OCI-LY1 (cell line): ENCODE results near the gene PPM1B.

Experiments
- H2AFZ ChIP-seq: fragments of 200-600 bp; sonication (generic), shearing (Covaris generic); 2 replicates; pipeline ENCODE4 v1.6.0; 2014; ENCODE audit warnings: antibody characterized with exemption, mild to moderate bottlenecking, low read length
- H3F3A ChIP-seq: fragments of 200-600 bp; sonication (generic), shearing (Covaris generic); 2 replicates; pipeline ENCODE4 v1.6.0; 2014; ENCODE audit warnings: mild to moderate bottlenecking, antibody characterized with exemption, low read length, moderate library complexity; ENCODE audit not compliant: insufficient read depth
- H3K27ac ChIP-seq: fragments of 200-600 bp; sonication (generic); 2 replicates; pipeline ENCODE4 v1.5.1; 2014; ENCODE audit warnings: low read length, mixed run types, mild to moderate bottlenecking, low read depth; ENCODE audit not compliant: poor library complexity, severe bottlenecking
- H3K27me3 ChIP-seq: fragments of 200-600 bp; sonication (generic); 2 replicates; pipeline ENCODE4 v1.6.0; 2014; ENCODE audit warnings: antibody characterized with exemption, mild to moderate bottlenecking, low read length, moderate library complexity; ENCODE audit not compliant: insufficient read depth
- H3K36me3 ChIP-seq: fragments of 200-600 bp; sonication (generic); 2 replicates; pipeline ENCODE4 v1.6.1; 2014; ENCODE audit warnings: mild to moderate bottlenecking, antibody characterized with exemption, low read length, moderate library complexity, mixed read lengths; ENCODE audit not compliant: insufficient read depth
- H3K4me1 ChIP-seq: fragments of 200-600 bp; sonication (generic); 2 replicates; pipeline ENCODE4 v1.5.1; 2014; ENCODE audit warnings: mild to moderate bottlenecking, low read length, moderate library complexity; ENCODE audit not compliant: insufficient read depth, severe bottlenecking
- H3K4me2 ChIP-seq: fragments of 200-600 bp; sonication (generic), shearing (Covaris generic); 2 replicates; pipeline ENCODE4 v1.6.1; 2014; ENCODE audit warnings: low read length
- H3K4me3 ChIP-seq: fragments of 200-600 bp; sonication (generic); 2 replicates; pipeline ENCODE4 v1.5.1; 2014; ENCODE audit warnings: low read length, low read depth, mild to moderate bottlenecking, mixed read lengths; ENCODE audit not compliant: poor library complexity, severe bottlenecking
- H3K79me2 ChIP-seq: fragments of 200-600 bp; shearing (Covaris generic); 2 replicates; pipeline ENCODE4 v1.6.1; 2016; ENCODE audit warnings: mixed run types, low read length, mixed read lengths; ENCODE audit not compliant: insufficient read depth
- H3K9ac ChIP-seq: fragments of 200-600 bp; sonication (generic), shearing (Covaris generic); 2 replicates; pipeline ENCODE4 v1.6.1; 2014; ENCODE audit warnings: mild to moderate bottlenecking, low read length, mixed read lengths
- H3K9me2 ChIP-seq: fragments of 200-600 bp; sonication (generic), shearing (Covaris generic); 2 replicates; pipeline ENCODE4 v1.6.1; 2014; ENCODE audit warnings: low read depth, mild to moderate bottlenecking, low read length, mixed read lengths
- H3K9me3 ChIP-seq: fragments of 200-600 bp; shearing (Covaris generic); 2 replicates; pipeline ENCODE4 v1.6.1; 2014; ENCODE audit warnings: low read length, mixed read lengths
- H4K20me1 ChIP-seq: fragments of 200-600 bp; sonication (generic), shearing (Covaris generic); 2 replicates; pipeline ENCODE4 v1.6.0; 2016; ENCODE audit warnings: mild to moderate bottlenecking, low read length; ENCODE audit not compliant: insufficient read depth
- CTCF ChIP-seq: fragments of 200-600 bp; sonication (generic), shearing (Covaris generic); IDR thresholded peaks from 2 replicates; pipeline ENCODE4 v1.5.1; 2017; ENCODE audit warnings: mild to moderate bottlenecking, antibody characterized with exemption, low read length, moderate library complexity, mixed read lengths
- EZH2 ChIP-seq: fragments of 200-600 bp; sonication (generic), shearing (Covaris generic); IDR thresholded peaks from 2 replicates; pipeline ENCODE4 v1.8.0; 2017; ENCODE audit warnings: borderline replicate concordance, mixed run types, mild to moderate bottlenecking, antibody characterized with exemption, low read length, moderate library complexity, mixed read lengths

Gene PPM1B

DNA sequence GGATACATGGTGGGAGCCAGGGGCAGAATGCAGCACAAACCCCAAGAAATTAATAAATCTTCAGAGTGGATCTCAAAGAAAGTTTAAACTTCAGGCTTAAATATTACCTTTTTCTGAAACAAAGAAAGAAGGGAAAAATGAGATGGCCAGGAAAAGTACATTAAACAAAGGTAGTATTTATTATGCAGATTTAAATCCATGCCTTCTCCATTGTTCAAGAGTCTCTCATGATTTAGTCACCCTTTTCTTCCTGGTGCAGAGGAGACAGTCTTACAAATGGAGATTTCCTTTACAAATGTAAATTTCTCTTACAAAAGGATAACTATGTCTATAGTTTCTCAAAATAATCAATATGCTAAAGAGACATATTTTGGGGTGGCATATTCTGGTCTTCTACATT, 33.4 kb upstream of the PPM1B start:
- Histone ChIP-seq H3K4me2 (no peak overlapping the region), H3K4me1 (no peaks in the 10 kb centered on the region), H3K27me3 (0 out of 2 replicates have a peak, but pooled peaks cover 5% of the 10 kb centered on the region), H3K9me3 (no peaks in the 10 kb centered on the region), H3K27ac (no peak overlapping the region), H3F3A (no peaks in the 10 kb centered on the region), H3K4me3 (no peak overlapping the region), H3K36me3 (no peaks in the 10 kb centered on the region), H3K9me2 (no peaks in the 10 kb centered on the region), H3K79me2 (no peaks in the 10 kb centered on the region), H3K9ac (no peak overlapping the region), H4K20me1 (no peaks in the 10 kb centered on the region), H2AFZ (no peak overlapping the region)
- TF ChIP-seq CTCF = no peak
- TF ChIP-seq EZH2 = no peak

- Histone ChIP-seq H4K20me1 (no peaks in the 10 kb centered on the region), H3K9me3 (no peaks in the 10 kb centered on the region), H3K4me3 (no peak overlapping the region), H3K27me3 (0 out of 2 replicates have a peak, but pooled peaks cover 5% of the 10 kb centered on the region), H3K4me2 (no peak overlapping the region), H3K4me1 (no peaks in the 10 kb centered on the region), H3K27ac (no peak overlapping the region), H2AFZ (no peak overlapping the region), H3K36me3 (no peaks in the 10 kb centered on the region), H3K9ac (no peak overlapping the region), H3K79me2 (no peaks in the 10 kb centered on the region), H3F3A (no peaks in the 10 kb centered on the region), H3K9me2 (no peaks in the 10 kb centered on the region)
- TF ChIP-seq CTCF (no peak), EZH2 (no peak)
Measured at GRCh38 chr2:44135771-44136170, 32.9 kb upstream of the PPM1B start.

GRCh38 chr2:44136252-44136651, 32.4 kb upstream of the PPM1B start:
- H3K4me1 ChIP-seq = no peaks in the 10 kb centered on the region
- no peak overlapping the region for H3K27ac ChIP-seq
- no peaks in the 10 kb centered on the region for H3K9me3 ChIP-seq
- no peaks in the 10 kb centered on the region for H3K9me2 ChIP-seq
- no peak for TF ChIP-seq CTCF
- no peak for TF ChIP-seq EZH2
- H3K27me3 ChIP-seq = 0 out of 2 replicates have a peak, but pooled peaks cover 5% of the 10 kb centered on the region
- no peaks in the 10 kb centered on the region for H3F3A ChIP-seq
- no peaks in the 10 kb centered on the region for H3K79me2 ChIP-seq
- H2AFZ ChIP-seq = no peak overlapping the region
- no peak overlapping the region for H3K4me3 ChIP-seq
- no peaks in the 10 kb centered on the region for H3K36me3 ChIP-seq
- H4K20me1 ChIP-seq = no peaks in the 10 kb centered on the region
- H3K9ac ChIP-seq = no peak overlapping the region
- H3K4me2 ChIP-seq = no peak overlapping the region
